Hepatocyte (in vitro differentiated cells): ENCODE measurements around the gene RIT1. TPM values are rescaled to one million over a fixed set of nuclear protein-coding genes. Genes with fewer than 3 reads are reported as not detected.

Experiments used
- DNase-seq: peaks from one replicate; pipeline ENCODE4 v3.0.0-alpha.2; 2016; ENCODE audit warnings: low spot score
- H2AFZ ChIP-seq: fragments of 200-600 bp; sonication (generic); 2 replicates; pipeline ENCODE4 v1.6.0; 2016; ENCODE audit warnings: antibody characterized with exemption, mild to moderate bottlenecking
- H3K27ac ChIP-seq: fragments of 200-600 bp; sonication (generic); 2 replicates; pipeline ENCODE4 v1.5.1; 2016; ENCODE audit warnings: mild to moderate bottlenecking
- H3K27me3 ChIP-seq: fragments of 200-600 bp; sonication (generic); 2 replicates; pipeline ENCODE4 v1.6.1; 2016
- H3K36me3 ChIP-seq: fragments of 200-600 bp; sonication (generic); replicated peaks from 2 replicates; pipeline ENCODE4 v1.5.1; 2016; ENCODE audit warnings: low read depth; ENCODE audit not compliant: insufficient read depth
- H3K4me1 ChIP-seq: fragments of 200-600 bp; sonication (generic); 2 replicates; pipeline ENCODE4 v1.5.1; 2016; ENCODE audit warnings: mild to moderate bottlenecking, moderate library complexity; ENCODE audit not compliant: insufficient read depth
- H3K4me2 ChIP-seq: fragments of 200-600 bp; sonication (generic); 2 replicates; pipeline ENCODE4 v1.6.0; 2016
- H3K4me3 ChIP-seq: fragments of 200-600 bp; sonication (generic); 2 replicates; pipeline ENCODE4 v1.5.1; 2016; ENCODE audit warnings: mild to moderate bottlenecking
- H3K79me2 ChIP-seq: fragments of 200-600 bp; sonication (generic); 2 replicates; pipeline ENCODE4 v1.6.0; 2017; ENCODE audit warnings: mild to moderate bottlenecking
- H3K9me2 ChIP-seq: fragments of 200-600 bp; sonication (generic); replicated peaks from 2 replicates; pipeline ENCODE4 v1.6.0; 2017; ENCODE audit warnings: mild to moderate bottlenecking; ENCODE audit not compliant: insufficient read depth
- H3K9me3 ChIP-seq: fragments of 200-600 bp; sonication (generic); 2 replicates; pipeline ENCODE4 v1.5.1; 2016; ENCODE audit warnings: low read depth, mild to moderate bottlenecking
- H4K20me1 ChIP-seq: fragments of 200-600 bp; sonication (generic); 2 replicates; pipeline ENCODE4 v1.6.0; 2016; ENCODE audit warnings: mild to moderate bottlenecking; ENCODE audit not compliant: insufficient read depth, poor library complexity, severe bottlenecking
- CTCF ChIP-seq: fragments of 200-600 bp; sonication (generic); IDR thresholded peaks from 2 replicates; pipeline ENCODE4 v1.5.1; 2016; ENCODE audit warnings: antibody characterized with exemption, mild to moderate bottlenecking; ENCODE audit not compliant: poor library complexity
- EZH2 ChIP-seq: fragments of 200-600 bp; sonication (generic); IDR thresholded peaks from 2 replicates; pipeline ENCODE4 v1.6.1; 2016; ENCODE audit warnings: antibody characterized with exemption, mild to moderate bottlenecking, borderline replicate concordance
- EZH2phosphoT487 ChIP-seq: fragments of 200-600 bp; sonication (generic); IDR thresholded peaks from one replicate; pipeline ENCODE4 v1.6.1; 2018; ENCODE audit warnings: antibody characterized with exemption, mild to moderate bottlenecking, low read depth, moderate library complexity; ENCODE audit not compliant: unreplicated experiment, severe bottlenecking
- WGBS: methylation state at CpG from one replicate; pipeline ENCODE4 v1.1.6; 2016; ENCODE audit warnings: low lambda C conversion rate; ENCODE audit errors: missing lambda C conversion rate; 5-methylcytosine and 5-hydroxymethylcytosine counted together
- polyA plus RNA-seq: library from polyadenylated mRNA; unstranded; fragments of >200 nt; fragmentation: Nextera tagmentation; extraction: Ambion mirVana; gene quantifications from 2 replicates; pipeline ENCODE4 v1.2.1, GENCODE V29; 2016
- total RNA-seq: library from RNA; depleted of rRNA; stranded (reverse); fragments of >200 nt; gene quantifications from 2 replicates; pipeline ENCODE4 v1.2.3, GENCODE V29; 2014

RIT1 gene
- total and polyA plus RNA-seq, 2 experiments from 2014 or later: 17.6 to 33.5 TPM

DNA sequence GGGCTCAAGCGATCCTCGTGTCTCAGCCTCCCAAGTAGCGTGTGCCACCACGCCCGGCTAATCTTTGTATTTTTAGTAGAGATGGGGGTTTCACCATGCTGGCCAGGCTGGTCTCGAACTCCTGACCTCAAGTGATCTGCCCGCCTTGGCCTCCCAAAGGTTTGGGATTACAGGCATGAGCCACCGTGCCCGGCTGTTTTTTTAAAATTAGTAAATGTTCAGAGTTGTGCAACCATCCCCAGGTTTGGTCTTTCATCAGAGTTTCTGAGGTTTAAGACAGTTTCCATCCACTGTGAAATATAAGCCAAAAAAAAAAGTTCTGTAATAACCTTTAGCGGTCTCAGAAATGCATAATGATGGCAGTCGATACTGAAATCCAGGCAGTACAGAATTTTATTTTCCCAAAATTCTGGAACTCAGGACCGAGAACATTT lies 52.3 kb downstream of the RIT1 start:
- Histone ChIP-seq H3K4me2 (peak overlapping the region; percentile 71), H3K27ac (peak overlapping the region; percentile 68), H3K4me3 (peak overlapping the region; percentile 33), H3K4me1 (peaks cover 5% of the 10 kb centered on the region), H3K36me3 (no peaks in the 10 kb centered on the region), H2AFZ (peak overlapping the region; percentile 77), H3K9me2 (no peaks in the 10 kb centered on the region), H3K27me3 (peaks cover 6% of the 10 kb centered on the region), H3K9me3 (no peaks in the 10 kb centered on the region), H4K20me1 (no peaks in the 10 kb centered on the region), H3K79me2 (peaks cover 26% of the 10 kb centered on the region)
- DNase-seq: peak; percentile 21
- TF ChIP-seq EZH2 (no peak), EZH2phosphoT487 (no peak), CTCF (no peak)
- WGBS: 81% methylated on average over 12 of the region's 12 CpGs

GRCh38 chr1:155856975-155857930 lies 53.9 kb downstream of the RIT1 start, which contains the start of gene GON4L:
Gene GON4L, minus strand, starts transcription at chr1:155857214. Its CDS starts 3,434 bp downstream, at chr1:155853780.
- no peaks in the 10 kb centered on the region for H3K9me2 ChIP-seq
- WGBS: 29% methylated on average over 46 of the region's 46 CpGs
- H3K4me3 ChIP-seq: peak within 1 kb of the TSS; percentile 47
- no peaks in the 10 kb centered on the region for H3K36me3 ChIP-seq
- H3K27me3 ChIP-seq: no peaks in the 10 kb centered on the region
- H3K9me3 ChIP-seq: no peaks in the 10 kb centered on the region
- peak within 1 kb of the TSS; percentile 79 for H3K4me2 ChIP-seq
- no peak for TF ChIP-seq EZH2
- no peak for TF ChIP-seq CTCF
- TF ChIP-seq EZH2phosphoT487: no peak
- peak within 1 kb of the TSS; percentile 63 for H2AFZ ChIP-seq
- peaks cover 5% of the 10 kb centered on the region for H3K4me1 ChIP-seq
- DNase-seq: peak; percentile 95
- no peaks in the 10 kb centered on the region for H4K20me1 ChIP-seq
- H3K79me2 ChIP-seq: peaks cover 39% of the 10 kb centered on the region
- H3K27ac ChIP-seq: peak within 1 kb of the TSS; percentile 76

DNA sequence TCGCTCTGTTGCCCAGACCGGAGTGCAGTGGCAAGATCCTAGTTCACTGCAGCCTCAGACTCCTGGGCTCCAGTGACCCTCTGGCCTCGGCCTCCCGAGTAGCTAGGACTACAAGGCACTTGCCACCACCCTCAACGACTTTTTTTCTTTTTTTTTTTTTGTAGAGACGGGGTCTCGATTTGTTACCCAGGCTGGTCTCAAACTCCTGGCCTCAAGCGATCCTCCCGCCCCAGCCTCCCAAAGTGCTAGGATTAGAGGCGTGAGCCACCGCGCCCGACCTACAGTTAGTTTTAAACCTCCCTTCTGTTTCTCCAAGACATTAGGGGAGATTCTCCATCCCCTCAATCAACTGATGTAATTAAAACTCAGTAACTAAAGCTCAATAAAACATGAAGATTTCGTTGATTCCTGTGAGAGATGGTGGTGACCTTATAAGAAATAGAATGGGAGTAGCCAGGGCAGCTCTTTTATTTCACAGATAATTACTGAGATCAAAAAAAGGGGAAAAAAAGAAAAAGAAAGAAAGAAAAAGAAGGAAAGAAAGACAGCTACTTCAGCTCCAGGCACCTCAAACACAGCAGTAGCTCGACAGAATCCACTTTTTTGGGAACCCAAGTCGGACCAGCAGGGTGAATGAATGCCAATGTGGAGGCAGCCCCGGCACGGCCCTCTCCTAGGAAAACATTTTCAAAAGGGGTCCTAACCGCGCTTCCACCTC lies 54.7 kb downstream of the RIT1 start:
- H4K20me1 ChIP-seq: no peaks in the 10 kb centered on the region
- H3K9me3 ChIP-seq: no peaks in the 10 kb centered on the region
- H3K4me1 ChIP-seq: peaks cover 5% of the 10 kb centered on the region
- H3K27ac ChIP-seq: peak overlapping the region; percentile 76
- no peaks in the 10 kb centered on the region for H3K9me2 ChIP-seq
- 58% methylated on average over 20 of the region's 20 CpGs for WGBS
- peak overlapping the region; percentile 63 for H2AFZ ChIP-seq
- peak overlapping the region; percentile 79 for H3K4me2 ChIP-seq
- H3K27me3 ChIP-seq: no peaks in the 10 kb centered on the region
- H3K36me3 ChIP-seq: no peaks in the 10 kb centered on the region
- TF ChIP-seq EZH2 (no peak), EZH2phosphoT487 (no peak), CTCF (no peak)
- peak overlapping the region; percentile 47 for H3K4me3 ChIP-seq
- DNase-seq: no peak
- H3K79me2 ChIP-seq: peaks cover 42% of the 10 kb centered on the region
